Fibroblast of the aortic adventitia (primary cell): ENCODE measurements around the gene KIFC3. TPM values are rescaled to one million over a fixed set of nuclear protein-coding genes. Genes with fewer than 3 reads are reported as not detected.

Source experiments
- DNase-seq: peaks from one replicate; pipeline ENCODE4 v3.0.0-alpha.2; 2010; ENCODE audit warnings: low read depth
- H3K4me3 ChIP-seq: 2 replicates; pipeline ENCODE4 v1.5.1; 2011; ENCODE audit warnings: low read depth, mild to moderate bottlenecking, control low read depth, low read length, moderate library complexity
- CTCF ChIP-seq: IDR thresholded peaks from 2 replicates; pipeline ENCODE4 v1.5.1; 2011; ENCODE audit warnings: mild to moderate bottlenecking, low read length, control low read depth, inconsistent platforms; ENCODE audit not compliant: insufficient read depth
- total RNA-seq: library from RNA; depleted of rRNA; stranded (reverse); fragments of >200 nt; gene quantifications from 2 replicates; pipeline ENCODE4 v1.2.3, GENCODE V29; 2012; ENCODE audit warnings: low replicate concordance

Gene KIFC3
- total RNA-seq, 1 donor = 32.8 TPM

GRCh38 chr16:57764006-57764340 is 38.3 kb downstream of the KIFC3 start:
- TF ChIP-seq CTCF = no peak
- no peak for DNase-seq
- no peak overlapping the region for H3K4me3 ChIP-seq

GRCh38 chr16:57763285-57764005 is 38.8 kb downstream of the KIFC3 start:
- no peak for TF ChIP-seq CTCF
- no peak for DNase-seq
- H3K4me3 ChIP-seq = no peak overlapping the region

- no peak for DNase-seq
Measured at GRCh38 chr16:57762365-57763040, 39.8 kb downstream of the KIFC3 start.

GRCh38 chr16:57761957-57762356 is 40.3 kb downstream of the KIFC3 start:
- no peak for DNase-seq
- no peak overlapping the region for H3K4me3 ChIP-seq
- TF ChIP-seq CTCF = no peak

More at GRCh38 chr16:57762365-57763040, 39.8 kb downstream of the KIFC3 start:
- no peak overlapping the region for H3K4me3 ChIP-seq
- TF ChIP-seq CTCF = no peak

- DNase-seq = no peak
- no peak overlapping the region for H3K4me3 ChIP-seq
- no peak for TF ChIP-seq CTCF
Measured at GRCh38 chr16:57761301-57761700, 41.0 kb downstream of the KIFC3 start.

GRCh38 chr16:57760357-57761160 is 41.7 kb downstream of the KIFC3 start:
- H3K4me3 ChIP-seq = no peak overlapping the region
- no peak for DNase-seq
- no peak for TF ChIP-seq CTCF
